HEK293 (cell line): Measurements from ENCODE around the gene BAHD1.

ENCODE experiments used
- HOXD13 ChIP-seq: sonication (generic); formaldehyde crosslinking; IDR thresholded peaks from 2 replicates; pipeline ENCODE4 v1.8.0; 2022; ENCODE audit warnings: missing genetic modification reagents, borderline replicate concordance
- REPIN1 ChIP-seq: fragments of 450-650 bp; formaldehyde crosslinking; IDR thresholded peaks from 2 replicates; pipeline ENCODE4 v1.5.1; 2017; ENCODE audit warnings: missing biosample characterization, missing genetic modification characterization, low read depth
- TCF7L2 ChIP-seq: IDR thresholded peaks from 2 replicates; pipeline ENCODE4 v1.6.1; 2011; ENCODE audit warnings: low read depth, mild to moderate bottlenecking, inconsistent platforms, low read length, moderate library complexity, borderline replicate concordance
- TRIM28 ChIP-seq: IDR thresholded peaks from 2 replicates; pipeline ENCODE4 v1.6.1; 2011; ENCODE audit warnings: low read length, control low read depth, borderline replicate concordance
- ZBTB1 ChIP-seq: fragments of 450-650 bp; formaldehyde crosslinking; IDR thresholded peaks from 2 replicates; pipeline ENCODE4 v1.5.1; 2016; ENCODE audit warnings: missing biosample characterization, missing genetic modification characterization
- ZBTB10 ChIP-seq: fragments of 450-650 bp; formaldehyde crosslinking; IDR thresholded peaks from 2 replicates; pipeline ENCODE4 v1.5.1; 2016; ENCODE audit warnings: missing biosample characterization, missing genetic modification characterization
- ZNF24 ChIP-seq: fragments of 450-650 bp; formaldehyde crosslinking; IDR thresholded peaks from 2 replicates; pipeline ENCODE4 v1.5.1; 2016; ENCODE audit warnings: missing biosample characterization, missing genetic modification characterization
- ZNF280D ChIP-seq: fragments of 450-650 bp; formaldehyde crosslinking; IDR thresholded peaks from 2 replicates; pipeline ENCODE4 v1.5.1; 2016; ENCODE audit warnings: missing biosample characterization, missing genetic modification characterization
- ZNF398 ChIP-seq: fragments of 450-650 bp; formaldehyde crosslinking; IDR thresholded peaks from 2 replicates; pipeline ENCODE4 v1.5.1; 2017; ENCODE audit warnings: missing biosample characterization, missing genetic modification characterization
- ZNF785 ChIP-seq: fragments of 450-650 bp; formaldehyde crosslinking; IDR thresholded peaks from 2 replicates; pipeline ENCODE4 v1.5.1; 2016; ENCODE audit warnings: missing biosample characterization, missing genetic modification characterization
- ZSCAN23 ChIP-seq: fragments of 450-650 bp; formaldehyde crosslinking; IDR thresholded peaks from 2 replicates; pipeline ENCODE4 v1.5.1; 2016; ENCODE audit warnings: missing biosample characterization, missing genetic modification characterization
- TF ChIP-seq, protein P1 (sequence below): fragments of 450-650 bp; formaldehyde crosslinking; IDR thresholded peaks from 2 replicates; pipeline ENCODE4 v1.5.1; 2016; ENCODE audit warnings: missing biosample characterization, missing genetic modification characterization, low read depth
- TF ChIP-seq, protein P2 (sequence below): fragments of 450-650 bp; formaldehyde crosslinking; IDR thresholded peaks from 2 replicates; pipeline ENCODE4 v1.5.1; 2016; ENCODE audit warnings: missing biosample characterization, missing genetic modification characterization

- TF ChIP-seq ZSCAN23 (tag by site-specific recombination) (no peak), ZNF24 (tag by site-specific recombination) (no peak), ZBTB1 (no peak), TCF7L2 (no peak), ZNF398 (tag by site-specific recombination) (no peak), REPIN1 (no peak), HOXD13 (CRISPR knock-in tag) (no peak), ZBTB10 (no peak), ZNF280D (tag by site-specific recombination) (no peak), TRIM28 (no peak), ZNF785 (no peak)
- TF ChIP-seq, protein P1, sequence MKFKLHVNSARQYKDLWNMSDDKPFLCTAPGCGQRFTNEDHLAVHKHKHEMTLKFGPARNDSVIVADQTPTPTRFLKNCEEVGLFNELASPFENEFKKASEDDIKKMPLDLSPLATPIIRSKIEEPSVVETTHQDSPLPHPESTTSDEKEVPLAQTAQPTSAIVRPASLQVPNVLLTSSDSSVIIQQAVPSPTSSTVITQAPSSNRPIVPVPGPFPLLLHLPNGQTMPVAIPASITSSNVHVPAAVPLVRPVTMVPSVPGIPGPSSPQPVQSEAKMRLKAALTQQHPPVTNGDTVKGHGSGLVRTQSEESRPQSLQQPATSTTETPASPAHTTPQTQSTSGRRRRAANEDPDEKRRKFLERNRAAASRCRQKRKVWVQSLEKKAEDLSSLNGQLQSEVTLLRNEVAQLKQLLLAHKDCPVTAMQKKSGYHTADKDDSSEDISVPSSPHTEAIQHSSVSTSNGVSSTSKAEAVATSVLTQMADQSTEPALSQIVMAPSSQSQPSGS (tag by site-specific recombination), result no peak
- TF ChIP-seq, protein P2, sequence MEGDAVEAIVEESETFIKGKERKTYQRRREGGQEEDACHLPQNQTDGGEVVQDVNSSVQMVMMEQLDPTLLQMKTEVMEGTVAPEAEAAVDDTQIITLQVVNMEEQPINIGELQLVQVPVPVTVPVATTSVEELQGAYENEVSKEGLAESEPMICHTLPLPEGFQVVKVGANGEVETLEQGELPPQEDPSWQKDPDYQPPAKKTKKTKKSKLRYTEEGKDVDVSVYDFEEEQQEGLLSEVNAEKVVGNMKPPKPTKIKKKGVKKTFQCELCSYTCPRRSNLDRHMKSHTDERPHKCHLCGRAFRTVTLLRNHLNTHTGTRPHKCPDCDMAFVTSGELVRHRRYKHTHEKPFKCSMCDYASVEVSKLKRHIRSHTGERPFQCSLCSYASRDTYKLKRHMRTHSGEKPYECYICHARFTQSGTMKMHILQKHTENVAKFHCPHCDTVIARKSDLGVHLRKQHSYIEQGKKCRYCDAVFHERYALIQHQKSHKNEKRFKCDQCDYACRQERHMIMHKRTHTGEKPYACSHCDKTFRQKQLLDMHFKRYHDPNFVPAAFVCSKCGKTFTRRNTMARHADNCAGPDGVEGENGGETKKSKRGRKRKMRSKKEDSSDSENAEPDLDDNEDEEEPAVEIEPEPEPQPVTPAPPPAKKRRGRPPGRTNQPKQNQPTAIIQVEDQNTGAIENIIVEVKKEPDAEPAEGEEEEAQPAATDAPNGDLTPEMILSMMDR (tag by site-specific recombination), result no peak
Observed at GRCh38 chr15:40424483-40425115, 16.2 kb upstream of the BAHD1 start.
